A673 (cell line): ENCODE measurements around the gene NRXN3. TPM values are rescaled to one million over a fixed set of nuclear protein-coding genes. Genes with fewer than 3 reads are reported as not detected.

ENCODE experiments used
- BruUV-seq: library from RNA; stranded (reverse); fragments of 400-500 nt; replicated peaks from 2 replicates; lab custom pipeline; 2021; lab: Mats Ljungman, UMichigan
- CTCF ChIA-PET: fragments of 300-600 bp; sonication (Branson Sonifier 250); formaldehyde crosslinking; loops from one replicate; lab custom pipeline; 2022; ENCODE audit warnings: antibody characterized with exemption; lab: Charles Lee
- POLR2A ChIA-PET: fragments of 300-600 bp; sonication (Branson Sonifier 250); formaldehyde crosslinking; loops from one replicate; lab custom pipeline; 2022; ENCODE audit warnings: antibody characterized with exemption; ENCODE audit not compliant: low non-redundant PET; lab: Charles Lee
- DNase-seq: peaks from one replicate; pipeline ENCODE4 v3.0.0-alpha.2; 2015; ENCODE audit warnings: low spot score
- H3K27ac ChIP-seq: fragments of 200-600 bp; sonication (generic); 2 replicates; pipeline ENCODE4 v1.5.1; 2016; ENCODE audit warnings: mixed run types, low read depth, mild to moderate bottlenecking, mixed read lengths, antibody characterized with exemption, low read length; ENCODE audit not compliant: poor library complexity, severe bottlenecking
- H3K27me3 ChIP-seq: fragments of 200-600 bp; sonication (generic); replicated peaks from 2 replicates; pipeline ENCODE4 v1.6.1; 2017; ENCODE audit warnings: mixed run types, low read depth, mild to moderate bottlenecking, mixed read lengths, antibody characterized with exemption, low read length; ENCODE audit not compliant: insufficient read depth, poor library complexity
- H3K36me3 ChIP-seq: fragments of 200-600 bp; sonication (generic); 2 replicates; pipeline ENCODE4 v1.6.1; 2016; ENCODE audit warnings: mixed run types, mild to moderate bottlenecking, mixed read lengths, antibody characterized with exemption, low read length; ENCODE audit not compliant: insufficient read depth, poor library complexity, severe bottlenecking
- H3K4me1 ChIP-seq: fragments of 200-600 bp; sonication (generic); 2 replicates; pipeline ENCODE4 v1.6.1; 2017; ENCODE audit warnings: mixed run types, mild to moderate bottlenecking, mixed read lengths, antibody characterized with exemption, low read length; ENCODE audit not compliant: insufficient read depth, poor library complexity, severe bottlenecking
- H3K4me3 ChIP-seq: fragments of 200-600 bp; sonication (generic); 2 replicates; pipeline ENCODE4 v1.5.1; 2016; ENCODE audit warnings: low read depth, mixed run types, mild to moderate bottlenecking, mixed read lengths, low read length; ENCODE audit not compliant: poor library complexity, severe bottlenecking
- H3K9me3 ChIP-seq: fragments of 200-600 bp; sonication (generic); 2 replicates; pipeline ENCODE4 v1.6.1; 2016; ENCODE audit warnings: mixed run types, low read depth, mild to moderate bottlenecking, mixed read lengths, antibody characterized with exemption, low read length; ENCODE audit not compliant: poor library complexity, severe bottlenecking
- CTCF ChIP-seq: fragments of 300-800, 200-600 bp; sonication (generic); conservative IDR thresholded peaks from 2 replicates; pipeline ENCODE4 v1.5.1; 2017; ENCODE audit warnings: low read depth, mild to moderate bottlenecking, antibody characterized with exemption, low read length, moderate library complexity, mixed read lengths
- EZH2 ChIP-seq: fragments of 200-600 bp; sonication (generic); IDR thresholded peaks from 2 replicates; pipeline ENCODE4 v1.6.1; 2017; ENCODE audit warnings: borderline replicate concordance, low read depth, mild to moderate bottlenecking, mixed read lengths, antibody characterized with exemption, low read length; ENCODE audit not compliant: poor library complexity, severe bottlenecking
- intact Hi-C: fragments of 100-400 bp; cut with micrococcal nuclease; formaldehyde crosslinking; loops from one replicate; pipeline ENCODE4 v1.10.0; 2022; ENCODE audit not compliant: unreplicated experiment
- total RNA-seq: library from RNA; stranded (reverse); gene quantifications from 2 replicates; pipeline ENCODE4 v1.2.3, GENCODE V29; 2021

NRXN3 gene
- total RNA-seq, 1 experiment from 2014 or later, result 0.21 TPM

- ChIA-PET CTCF (no interaction called here), POLR2A (no interaction called here)
- Histone ChIP-seq H3K36me3 (no peaks in the 10 kb centered on the region), H3K4me1 (no peaks in the 10 kb centered on the region), H3K27me3 (peaks cover 54% of the 10 kb centered on the region), H3K27ac (no peak overlapping the region), H3K4me3 (no peak overlapping the region), H3K9me3 (no peaks in the 10 kb centered on the region)
- DNase-seq, result peak; percentile 81
- intact Hi-C loops, result loop anchor here (5.0 kb wide), 1 partner anchor 389 kb away; no protein-coding TSS in a partner anchor
- BruUV-seq, result no TSS peak
- TF ChIP-seq CTCF (peak; percentile 66), EZH2 (no peak)
Measured at GRCh38 chr14:78836777-78837176, 666.6 kb downstream of the NRXN3 start.

DNA sequence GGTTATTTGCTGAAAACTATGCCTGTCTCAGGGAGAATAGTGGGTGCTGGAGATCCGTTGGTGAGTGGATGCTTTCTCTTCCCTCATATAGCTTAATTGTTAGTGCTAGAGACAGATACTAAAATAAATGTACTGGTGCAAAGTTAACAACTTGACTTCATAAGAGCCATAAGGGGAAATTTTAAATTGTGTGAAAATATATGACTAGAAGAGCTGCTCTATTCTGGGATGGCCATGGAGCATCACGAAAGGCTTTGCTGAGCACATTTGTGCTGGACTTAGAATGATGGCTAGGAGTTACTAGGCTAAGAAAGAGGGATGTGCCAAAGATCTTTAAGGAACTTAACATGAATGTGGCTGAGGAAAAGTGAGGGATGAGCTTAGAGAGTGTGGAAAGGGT lies 668.8 kb downstream of the NRXN3 start:
- no peak overlapping the region for H3K27ac ChIP-seq
- peaks cover 40% of the 10 kb centered on the region for H3K27me3 ChIP-seq
- no peaks in the 10 kb centered on the region for H3K9me3 ChIP-seq
- intact Hi-C loops, result loop anchor here (5.0 kb wide), 1 partner anchor 392 kb away; no protein-coding TSS in a partner anchor
- H3K4me1 ChIP-seq, result no peaks in the 10 kb centered on the region
- POLR2A ChIA-PET, result no interaction called here
- CTCF ChIA-PET, result no interaction called here
- H3K36me3 ChIP-seq, result no peaks in the 10 kb centered on the region
- no peak for TF ChIP-seq EZH2
- TF ChIP-seq CTCF, result no peak
- BruUV-seq, result no TSS peak
- no peak overlapping the region for H3K4me3 ChIP-seq
- DNase-seq, result no peak

GRCh38 chr14:78840898-78841297 lies 670.7 kb downstream of the NRXN3 start:
- no TSS peak for BruUV-seq
- ChIA-PET CTCF (no interaction called here), POLR2A (no interaction called here)
- Histone ChIP-seq H3K4me1 (no peaks in the 10 kb centered on the region), H3K4me3 (no peak overlapping the region), H3K27me3 (peaks cover 20% of the 10 kb centered on the region), H3K9me3 (no peaks in the 10 kb centered on the region), H3K27ac (no peak overlapping the region), H3K36me3 (no peaks in the 10 kb centered on the region)
- TF ChIP-seq EZH2, result no peak
- no peak for TF ChIP-seq CTCF
- intact Hi-C loops, result no loop called here
- no peak for DNase-seq
